ENCODE measurements around the gene TNIP2. TPM values are rescaled to one million over a fixed set of nuclear protein-coding genes. Genes with fewer than 3 reads are reported as not detected.

TNIP2 gene
- total and polyA plus RNA-seq, 4 donors = 10.5 to 20.7 (median 13.5) TPM

DNA sequence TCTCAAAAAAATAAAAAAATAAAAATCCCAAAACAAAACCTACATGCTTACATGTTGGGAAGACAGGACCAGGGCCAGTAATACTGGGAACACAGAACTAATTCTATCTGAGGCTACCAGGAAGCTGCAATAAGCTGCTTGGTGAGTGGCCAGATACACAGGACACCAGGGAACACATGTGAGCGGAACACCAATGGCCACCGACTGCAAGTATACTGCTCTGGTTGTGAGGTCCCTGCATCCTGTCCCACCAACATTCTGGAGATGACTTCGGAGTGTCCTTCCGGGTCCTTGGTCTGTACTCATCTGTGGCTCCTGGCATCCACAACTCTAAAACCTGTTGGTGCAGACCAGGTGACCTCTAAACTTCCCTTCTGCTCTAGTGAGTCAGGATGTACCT, 2.7 kb downstream of the TNIP2 start:
- TF ChIP-seq SP1 (IDR thresholded peaks at IDR 0.05) = no peak
- TF ChIP-seq FOXA2 (IDR thresholded peaks at IDR 0.05) = no peak
- no peak for TF ChIP-seq NR2F2 (IDR thresholded peaks at IDR 0.05)
- TF ChIP-seq, protein P1, sequence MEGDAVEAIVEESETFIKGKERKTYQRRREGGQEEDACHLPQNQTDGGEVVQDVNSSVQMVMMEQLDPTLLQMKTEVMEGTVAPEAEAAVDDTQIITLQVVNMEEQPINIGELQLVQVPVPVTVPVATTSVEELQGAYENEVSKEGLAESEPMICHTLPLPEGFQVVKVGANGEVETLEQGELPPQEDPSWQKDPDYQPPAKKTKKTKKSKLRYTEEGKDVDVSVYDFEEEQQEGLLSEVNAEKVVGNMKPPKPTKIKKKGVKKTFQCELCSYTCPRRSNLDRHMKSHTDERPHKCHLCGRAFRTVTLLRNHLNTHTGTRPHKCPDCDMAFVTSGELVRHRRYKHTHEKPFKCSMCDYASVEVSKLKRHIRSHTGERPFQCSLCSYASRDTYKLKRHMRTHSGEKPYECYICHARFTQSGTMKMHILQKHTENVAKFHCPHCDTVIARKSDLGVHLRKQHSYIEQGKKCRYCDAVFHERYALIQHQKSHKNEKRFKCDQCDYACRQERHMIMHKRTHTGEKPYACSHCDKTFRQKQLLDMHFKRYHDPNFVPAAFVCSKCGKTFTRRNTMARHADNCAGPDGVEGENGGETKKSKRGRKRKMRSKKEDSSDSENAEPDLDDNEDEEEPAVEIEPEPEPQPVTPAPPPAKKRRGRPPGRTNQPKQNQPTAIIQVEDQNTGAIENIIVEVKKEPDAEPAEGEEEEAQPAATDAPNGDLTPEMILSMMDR (IDR thresholded peaks at IDR 0.05; ENCODE audit: low read depth, low read length, missing input control) = no peak
- no peak for TF ChIP-seq FOXA1 (IDR thresholded peaks at IDR 0.05)
- TF ChIP-seq RAD21 (IDR thresholded peaks at IDR 0.05) = no peak
- no peak for TF ChIP-seq HNF4A (conservative IDR thresholded peaks at IDR 0.05)
- TF ChIP-seq, protein P2, sequence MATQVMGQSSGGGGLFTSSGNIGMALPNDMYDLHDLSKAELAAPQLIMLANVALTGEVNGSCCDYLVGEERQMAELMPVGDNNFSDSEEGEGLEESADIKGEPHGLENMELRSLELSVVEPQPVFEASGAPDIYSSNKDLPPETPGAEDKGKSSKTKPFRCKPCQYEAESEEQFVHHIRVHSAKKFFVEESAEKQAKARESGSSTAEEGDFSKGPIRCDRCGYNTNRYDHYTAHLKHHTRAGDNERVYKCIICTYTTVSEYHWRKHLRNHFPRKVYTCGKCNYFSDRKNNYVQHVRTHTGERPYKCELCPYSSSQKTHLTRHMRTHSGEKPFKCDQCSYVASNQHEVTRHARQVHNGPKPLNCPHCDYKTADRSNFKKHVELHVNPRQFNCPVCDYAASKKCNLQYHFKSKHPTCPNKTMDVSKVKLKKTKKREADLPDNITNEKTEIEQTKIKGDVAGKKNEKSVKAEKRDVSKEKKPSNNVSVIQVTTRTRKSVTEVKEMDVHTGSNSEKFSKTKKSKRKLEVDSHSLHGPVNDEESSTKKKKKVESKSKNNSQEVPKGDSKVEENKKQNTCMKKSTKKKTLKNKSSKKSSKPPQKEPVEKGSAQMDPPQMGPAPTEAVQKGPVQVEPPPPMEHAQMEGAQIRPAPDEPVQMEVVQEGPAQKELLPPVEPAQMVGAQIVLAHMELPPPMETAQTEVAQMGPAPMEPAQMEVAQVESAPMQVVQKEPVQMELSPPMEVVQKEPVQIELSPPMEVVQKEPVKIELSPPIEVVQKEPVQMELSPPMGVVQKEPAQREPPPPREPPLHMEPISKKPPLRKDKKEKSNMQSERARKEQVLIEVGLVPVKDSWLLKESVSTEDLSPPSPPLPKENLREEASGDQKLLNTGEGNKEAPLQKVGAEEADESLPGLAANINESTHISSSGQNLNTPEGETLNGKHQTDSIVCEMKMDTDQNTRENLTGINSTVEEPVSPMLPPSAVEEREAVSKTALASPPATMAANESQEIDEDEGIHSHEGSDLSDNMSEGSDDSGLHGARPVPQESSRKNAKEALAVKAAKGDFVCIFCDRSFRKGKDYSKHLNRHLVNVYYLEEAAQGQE (IDR thresholded peaks at IDR 0.05) = no peak
- no peak for TF ChIP-seq JUND (IDR thresholded peaks at IDR 0.05)
- TF ChIP-seq RXRA (IDR thresholded peaks at IDR 0.05) = no peak
- no peak for TF ChIP-seq EGR1 (IDR thresholded peaks at IDR 0.05; ENCODE audit: low read depth in 2 of 2)
- TF ChIP-seq HNF4G (IDR thresholded peaks at IDR 0.05) = no peak
- 93% methylated on average over 4 of the region's 4 CpGs for WGBS
- Histone ChIP-seq H3K4me1 (ENCODE audit: control insufficient read depth in 4 of 4, insufficient read depth in 4 of 4, low read length in 3 of 4) (peaks cover 0 to 12% (median 8%) of the 10 kb centered on the region in 4 donors), H3K4me3 (ENCODE audit: low read depth in 1 of 3, low read length in 3 of 3) (no peak overlapping the region), H3K9ac (ENCODE audit: low read depth in 1 of 2, low read length in 2 of 2) (no peak overlapping the region), H3K27me3 (ENCODE audit: control insufficient read depth in 4 of 4, insufficient read depth in 4 of 4, low read length in 3 of 4) (no peaks in the 10 kb centered on the region), H3K36me3 (ENCODE audit: control insufficient read depth in 4 of 4, insufficient read depth in 3 of 4, low read depth in 1 of 4, low read length in 3 of 4) (peaks cover 0 to 3% (median 3%) of the 10 kb centered on the region in 4 donors), H3K9me3 (ENCODE audit: control insufficient read depth in 4 of 4, low read length in 3 of 4) (no peaks in the 10 kb centered on the region), H3K27ac (ENCODE audit: low read depth in 1 of 2, low read length in 2 of 2) (no peak overlapping the region)
- no peak for DNase-seq (ENCODE audit: low spot score)

DNA sequence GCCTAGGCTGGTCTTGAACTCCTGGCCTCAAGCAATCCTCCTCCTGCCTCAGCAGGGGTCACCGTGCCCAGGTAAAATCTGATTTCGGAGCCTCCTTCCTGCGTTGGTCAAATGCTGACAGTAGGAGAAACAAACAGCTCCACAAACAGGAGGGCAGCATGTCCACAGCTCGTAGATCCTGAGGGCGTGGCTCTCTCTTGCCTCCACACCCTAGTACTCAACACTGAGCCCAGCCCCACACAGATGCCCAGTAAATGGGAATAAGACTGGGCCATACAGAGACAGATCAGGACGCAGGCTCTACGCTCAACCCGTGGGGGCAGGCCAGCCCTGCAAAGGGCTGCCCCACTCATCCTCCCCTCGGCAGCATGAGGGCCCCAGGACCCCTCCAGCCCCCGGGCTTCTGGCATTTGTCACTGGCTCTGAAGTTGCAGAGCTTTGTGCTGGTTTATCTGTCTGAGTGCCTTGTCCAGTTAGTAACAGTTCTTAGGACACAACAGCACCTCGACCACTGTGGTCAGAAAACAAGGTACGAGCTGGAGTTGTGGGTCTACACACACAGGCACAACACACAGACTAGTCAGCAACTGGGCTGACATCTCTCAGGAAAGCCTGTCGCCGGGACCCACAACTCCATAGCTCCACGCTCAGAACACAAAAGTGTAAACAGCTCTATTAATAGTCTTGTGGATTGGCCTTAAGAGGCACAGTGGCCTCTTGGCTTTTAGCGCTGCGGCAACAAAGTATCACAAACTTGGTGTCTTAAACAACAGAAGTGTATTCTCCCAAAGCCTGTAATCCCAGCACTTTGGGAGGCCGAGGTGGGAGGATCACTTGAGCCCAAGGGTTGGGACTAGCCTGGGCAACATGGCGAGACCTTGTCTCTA, 5.2 kb downstream of the TNIP2 start:
- Histone ChIP-seq H3K27me3 (ENCODE audit: control insufficient read depth in 4 of 4, insufficient read depth in 4 of 4, low read length in 3 of 4) (no peaks in the 10 kb centered on the region), H3K4me3 (ENCODE audit: low read depth in 1 of 3, low read length in 3 of 3) (no peak overlapping the region), H3K9me3 (ENCODE audit: control insufficient read depth in 4 of 4, low read length in 3 of 4) (no peaks in the 10 kb centered on the region), H3K36me3 (ENCODE audit: control insufficient read depth in 4 of 4, insufficient read depth in 3 of 4, low read depth in 1 of 4, low read length in 3 of 4) (peaks cover 5 to 17% (median 15%) of the 10 kb centered on the region in 4 donors), H3K4me1 (ENCODE audit: control insufficient read depth in 4 of 4, insufficient read depth in 4 of 4, low read length in 3 of 4) (peaks cover 0 to 11% (median 8%) of the 10 kb centered on the region in 4 donors), H3K27ac (ENCODE audit: low read depth in 1 of 2, low read length in 2 of 2) (no peak overlapping the region), H3K9ac (ENCODE audit: low read depth in 1 of 2, low read length in 2 of 2) (no peak overlapping the region)
- 82% methylated on average over 19 of the region's 19 CpGs for WGBS
- DNase-seq (ENCODE audit: low spot score) = no peak
- TF ChIP-seq RAD21 (IDR thresholded peaks at IDR 0.05) (no peak), FOXA1 (IDR thresholded peaks at IDR 0.05) (no peak), JUND (IDR thresholded peaks at IDR 0.05) (no peak), GABPA (IDR thresholded peaks at IDR 0.05 in 1 of 2, conservative IDR thresholded peaks at IDR 0.05 in 1 of 2) (no peak), TAF1 (conservative IDR thresholded peaks at IDR 0.05) (no peak), EGR1 (IDR thresholded peaks at IDR 0.05; ENCODE audit: low read depth in 2 of 2) (no peak), HNF4A (conservative IDR thresholded peaks at IDR 0.05) (no peak), HNF4G (IDR thresholded peaks at IDR 0.05) (no peak), YY1 (IDR thresholded peaks at IDR 0.05) (no peak)
- TF ChIP-seq, protein P3, sequence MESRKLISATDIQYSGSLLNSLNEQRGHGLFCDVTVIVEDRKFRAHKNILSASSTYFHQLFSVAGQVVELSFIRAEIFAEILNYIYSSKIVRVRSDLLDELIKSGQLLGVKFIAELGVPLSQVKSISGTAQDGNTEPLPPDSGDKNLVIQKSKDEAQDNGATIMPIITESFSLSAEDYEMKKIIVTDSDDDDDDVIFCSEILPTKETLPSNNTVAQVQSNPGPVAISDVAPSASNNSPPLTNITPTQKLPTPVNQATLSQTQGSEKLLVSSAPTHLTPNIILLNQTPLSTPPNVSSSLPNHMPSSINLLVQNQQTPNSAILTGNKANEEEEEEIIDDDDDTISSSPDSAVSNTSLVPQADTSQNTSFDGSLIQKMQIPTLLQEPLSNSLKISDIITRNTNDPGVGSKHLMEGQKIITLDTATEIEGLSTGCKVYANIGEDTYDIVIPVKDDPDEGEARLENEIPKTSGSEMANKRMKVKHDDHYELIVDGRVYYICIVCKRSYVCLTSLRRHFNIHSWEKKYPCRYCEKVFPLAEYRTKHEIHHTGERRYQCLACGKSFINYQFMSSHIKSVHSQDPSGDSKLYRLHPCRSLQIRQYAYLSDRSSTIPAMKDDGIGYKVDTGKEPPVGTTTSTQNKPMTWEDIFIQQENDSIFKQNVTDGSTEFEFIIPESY (IDR thresholded peaks at IDR 0.05) = no peak
- TF ChIP-seq, protein P4, sequence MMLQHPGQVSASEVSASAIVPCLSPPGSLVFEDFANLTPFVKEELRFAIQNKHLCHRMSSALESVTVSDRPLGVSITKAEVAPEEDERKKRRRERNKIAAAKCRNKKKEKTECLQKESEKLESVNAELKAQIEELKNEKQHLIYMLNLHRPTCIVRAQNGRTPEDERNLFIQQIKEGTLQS (IDR thresholded peaks at IDR 0.05) = no peak
- TF ChIP-seq, protein P5, sequence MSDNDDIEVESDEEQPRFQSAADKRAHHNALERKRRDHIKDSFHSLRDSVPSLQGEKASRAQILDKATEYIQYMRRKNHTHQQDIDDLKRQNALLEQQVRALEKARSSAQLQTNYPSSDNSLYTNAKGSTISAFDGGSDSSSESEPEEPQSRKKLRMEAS (IDR thresholded peaks at IDR 0.05) = no peak
- TF ChIP-seq, protein P2 (IDR thresholded peaks at IDR 0.05) = no peak
